ENCODE data around the gene CIRBP. TPM values are rescaled to one million over a fixed set of nuclear protein-coding genes. Genes with fewer than 3 reads are reported as not detected.

The CIRBP gene
- total RNA-seq, 1 donor from 2014 or later = 315 TPM

- H3K27me3 Mint-ChIP-seq (ENCODE audit: unreplicated experiment) = peaks cover 23% of the 10 kb centered on the region
- H3K4me1 Mint-ChIP-seq (ENCODE audit: unreplicated experiment) = peaks cover 41% of the 10 kb centered on the region
Observed at GRCh38 chr19:1260749-1261537, 8.2 kb upstream of the CIRBP start.

DNA sequence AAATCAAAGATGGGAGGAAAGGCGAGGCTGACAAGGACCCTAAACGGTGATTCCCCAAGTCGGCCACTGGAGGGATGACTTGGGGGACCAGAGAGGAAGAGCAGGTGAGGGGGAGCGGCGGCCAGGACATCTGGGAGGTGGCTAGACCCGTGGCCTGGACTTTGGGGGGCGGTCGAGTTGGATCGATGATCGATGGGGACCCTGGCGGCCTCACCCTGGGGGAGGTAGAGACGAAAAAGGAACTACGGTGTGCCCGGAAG, 7.7 kb upstream of the CIRBP start:
- peaks cover 23% of the 10 kb centered on the region for H3K27me3 Mint-ChIP-seq (ENCODE audit: unreplicated experiment)
- peak overlapping the region; percentile 92 for H3K4me3 Mint-ChIP-seq (ENCODE audit: unreplicated experiment)
- H3K36me3 Mint-ChIP-seq (ENCODE audit: low read depth, unreplicated experiment) = peaks cover 12% of the 10 kb centered on the region
- peak overlapping the region; percentile 89 for H3K27ac Mint-ChIP-seq (ENCODE audit: unreplicated experiment)
- peaks cover 41% of the 10 kb centered on the region for H3K4me1 Mint-ChIP-seq (ENCODE audit: unreplicated experiment)
- no peaks in the 10 kb centered on the region for H3K9me3 Mint-ChIP-seq (ENCODE audit: unreplicated experiment)
- DNase-seq (ENCODE audit: low spot score) = no peak
- TF ChIP-seq, protein P1, sequence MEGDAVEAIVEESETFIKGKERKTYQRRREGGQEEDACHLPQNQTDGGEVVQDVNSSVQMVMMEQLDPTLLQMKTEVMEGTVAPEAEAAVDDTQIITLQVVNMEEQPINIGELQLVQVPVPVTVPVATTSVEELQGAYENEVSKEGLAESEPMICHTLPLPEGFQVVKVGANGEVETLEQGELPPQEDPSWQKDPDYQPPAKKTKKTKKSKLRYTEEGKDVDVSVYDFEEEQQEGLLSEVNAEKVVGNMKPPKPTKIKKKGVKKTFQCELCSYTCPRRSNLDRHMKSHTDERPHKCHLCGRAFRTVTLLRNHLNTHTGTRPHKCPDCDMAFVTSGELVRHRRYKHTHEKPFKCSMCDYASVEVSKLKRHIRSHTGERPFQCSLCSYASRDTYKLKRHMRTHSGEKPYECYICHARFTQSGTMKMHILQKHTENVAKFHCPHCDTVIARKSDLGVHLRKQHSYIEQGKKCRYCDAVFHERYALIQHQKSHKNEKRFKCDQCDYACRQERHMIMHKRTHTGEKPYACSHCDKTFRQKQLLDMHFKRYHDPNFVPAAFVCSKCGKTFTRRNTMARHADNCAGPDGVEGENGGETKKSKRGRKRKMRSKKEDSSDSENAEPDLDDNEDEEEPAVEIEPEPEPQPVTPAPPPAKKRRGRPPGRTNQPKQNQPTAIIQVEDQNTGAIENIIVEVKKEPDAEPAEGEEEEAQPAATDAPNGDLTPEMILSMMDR (IDR thresholded peaks at IDR 0.05; ENCODE audit: unreplicated experiment) = peak; percentile 22

More at GRCh38 chr19:1260749-1261537, 8.2 kb upstream of the CIRBP start:
- TF ChIP-seq, protein P1 (IDR thresholded peaks at IDR 0.05; ENCODE audit: unreplicated experiment) = no peak
- Mint-ChIP-seq H3K36me3 (ENCODE audit: low read depth, unreplicated experiment) (peaks cover 12% of the 10 kb centered on the region), H3K4me3 (ENCODE audit: unreplicated experiment) (peak overlapping the region; percentile 92), H3K9me3 (ENCODE audit: unreplicated experiment) (no peaks in the 10 kb centered on the region), H3K27ac (ENCODE audit: unreplicated experiment) (peak overlapping the region; percentile 89)
- DNase-seq (ENCODE audit: low spot score) = peak; percentile 98

DNA sequence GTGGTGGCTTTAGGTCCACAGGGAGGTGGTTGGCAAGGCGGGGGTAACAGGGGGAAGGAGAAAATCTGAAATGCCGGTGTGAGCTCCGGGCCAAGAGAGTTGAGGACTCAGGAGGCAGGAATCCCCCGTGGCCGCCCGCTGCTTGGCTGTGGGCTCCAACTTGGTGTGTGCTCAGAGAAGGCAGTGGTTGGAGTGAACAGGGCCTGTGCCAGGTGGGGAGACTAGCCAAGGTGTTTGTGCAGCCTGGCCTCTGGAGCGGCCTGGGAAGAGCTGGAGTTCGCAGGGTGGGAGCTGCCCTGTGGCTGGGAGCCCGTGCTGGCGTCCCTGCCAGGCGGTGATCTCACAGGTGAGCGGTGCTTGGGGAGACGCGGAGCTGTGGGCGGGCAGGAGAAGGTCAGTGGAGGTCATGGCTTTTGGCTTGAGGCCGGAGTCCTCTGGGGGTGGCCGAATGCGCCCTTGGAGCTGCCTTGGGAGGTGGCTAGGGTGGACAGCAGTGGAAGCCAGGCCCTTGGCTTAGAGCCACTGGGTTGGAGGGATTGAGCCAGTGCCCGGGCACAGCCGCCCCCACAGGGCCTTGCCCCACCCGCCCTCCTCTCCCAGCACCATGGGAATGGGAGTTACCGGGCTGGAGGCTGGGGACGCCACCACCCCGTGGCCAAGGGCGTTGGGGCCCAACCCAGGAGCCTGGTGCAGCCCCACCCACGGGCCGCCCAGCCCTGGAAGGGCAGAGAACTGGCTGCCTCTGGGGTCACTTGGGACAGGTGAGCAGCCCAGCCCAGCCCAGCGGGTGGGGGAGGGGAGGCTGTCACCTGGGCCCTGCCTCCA, 7.1 kb upstream of the CIRBP start:
- H3K27ac Mint-ChIP-seq (ENCODE audit: unreplicated experiment) = peak overlapping the region; percentile 89
- H3K4me1 Mint-ChIP-seq (ENCODE audit: unreplicated experiment) = peaks cover 41% of the 10 kb centered on the region
- H3K27me3 Mint-ChIP-seq (ENCODE audit: unreplicated experiment) = peaks cover 21% of the 10 kb centered on the region
- TF ChIP-seq, protein P1 (IDR thresholded peaks at IDR 0.05; ENCODE audit: unreplicated experiment) = peak; percentile 5
- H3K36me3 Mint-ChIP-seq (ENCODE audit: low read depth, unreplicated experiment) = peaks cover 12% of the 10 kb centered on the region
- H3K9me3 Mint-ChIP-seq (ENCODE audit: unreplicated experiment) = no peaks in the 10 kb centered on the region
- H3K4me3 Mint-ChIP-seq (ENCODE audit: unreplicated experiment) = peak overlapping the region; percentile 92
- DNase-seq (ENCODE audit: low spot score) = no peak

DNA sequence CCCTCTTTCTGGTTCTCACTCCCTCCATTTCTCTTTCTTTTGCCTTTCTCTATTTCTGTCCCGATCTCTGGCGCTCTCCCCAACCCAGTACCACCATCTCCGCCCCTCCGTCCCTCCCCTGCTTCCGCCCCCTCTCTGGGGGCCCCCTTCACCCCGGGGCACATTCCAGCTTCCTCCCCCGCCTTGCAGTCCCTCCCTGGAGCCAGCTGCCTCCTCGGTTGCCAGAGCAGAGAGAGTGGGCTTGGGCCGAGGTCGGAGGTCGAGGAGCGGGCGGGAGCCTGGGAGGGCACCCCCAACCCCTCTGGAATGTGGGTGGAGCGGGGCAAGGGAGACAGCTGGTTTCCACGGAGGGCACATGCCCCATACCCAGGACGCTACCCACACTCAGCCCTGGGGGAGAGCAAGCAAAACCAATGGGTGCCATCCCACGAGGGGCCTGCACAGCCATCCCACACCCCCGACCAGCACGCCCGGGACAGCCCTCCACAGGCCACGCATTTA, 6.5 kb upstream of the CIRBP start:
- DNase-seq (ENCODE audit: low spot score) = no peak
- Mint-ChIP-seq H3K27ac (ENCODE audit: unreplicated experiment) (no peak overlapping the region), H3K4me1 (ENCODE audit: unreplicated experiment) (peaks cover 41% of the 10 kb centered on the region), H3K9me3 (ENCODE audit: unreplicated experiment) (no peaks in the 10 kb centered on the region), H3K27me3 (ENCODE audit: unreplicated experiment) (peaks cover 24% of the 10 kb centered on the region), H3K4me3 (ENCODE audit: unreplicated experiment) (no peak overlapping the region), H3K36me3 (ENCODE audit: low read depth, unreplicated experiment) (peaks cover 8% of the 10 kb centered on the region)
- TF ChIP-seq, protein P1 (IDR thresholded peaks at IDR 0.05; ENCODE audit: unreplicated experiment) = no peak

Measured in endothelial cell (in vitro differentiated cells).